ENCODE measurements around the gene LZTR1.

The LZTR1 gene

GRCh38 chr22:20996598-20997535 is 14.8 kb downstream of the LZTR1 start:
- Mint-ChIP-seq H3K27me3 (ENCODE audit: low read depth, poor library complexity) (peaks cover 5% of the 10 kb centered on the region), H3K9me3 (no peaks in the 10 kb centered on the region), H3K27ac (no peak overlapping the region), H3K4me3 (no peak overlapping the region), H3K36me3 (ENCODE audit: low read depth) (no peaks in the 10 kb centered on the region), H3K4me1 (peaks cover 18% of the 10 kb centered on the region)
- no peak for DNase-seq
- TF ChIP-seq CTCF (IDR thresholded peaks at IDR 0.05), result no peak

GRCh38 chr22:20997536-20998257 is 15.6 kb downstream of the LZTR1 start:
- H3K4me3 Mint-ChIP-seq, result no peak overlapping the region
- peaks cover 20% of the 10 kb centered on the region for H3K4me1 Mint-ChIP-seq
- TF ChIP-seq CTCF (IDR thresholded peaks at IDR 0.05), result no peak
- H3K27me3 Mint-ChIP-seq (ENCODE audit: low read depth, poor library complexity), result peaks cover 5% of the 10 kb centered on the region
- peak overlapping the region; percentile 82 for H3K27ac Mint-ChIP-seq
- DNase-seq, result no peak
- no peaks in the 10 kb centered on the region for H3K36me3 Mint-ChIP-seq (ENCODE audit: low read depth)
- H3K9me3 Mint-ChIP-seq, result no peaks in the 10 kb centered on the region

GRCh38 chr22:20998411-20999336 is 16.6 kb downstream of the LZTR1 start:
- DNase-seq, result no peak
- Mint-ChIP-seq H3K27ac (peak overlapping the region; percentile 82), H3K36me3 (ENCODE audit: low read depth) (no peaks in the 10 kb centered on the region), H3K4me1 (peaks cover 30% of the 10 kb centered on the region), H3K9me3 (no peaks in the 10 kb centered on the region), H3K4me3 (no peak overlapping the region), H3K27me3 (ENCODE audit: low read depth, poor library complexity) (peaks cover 5% of the 10 kb centered on the region)
- TF ChIP-seq CTCF (IDR thresholded peaks at IDR 0.05), result no peak

- Mint-ChIP-seq H3K27me3 (ENCODE audit: low read depth, poor library complexity) (peaks cover 5% of the 10 kb centered on the region), H3K4me3 (peak overlapping the region; percentile 65), H3K4me1 (peaks cover 35% of the 10 kb centered on the region), H3K36me3 (ENCODE audit: low read depth) (peaks cover 3% of the 10 kb centered on the region), H3K27ac (no peak overlapping the region), H3K9me3 (no peaks in the 10 kb centered on the region)
- DNase-seq, result no peak
- no peak for TF ChIP-seq CTCF (IDR thresholded peaks at IDR 0.05)
Observed at GRCh38 chr22:20999350-21000206, 17.5 kb downstream of the LZTR1 start.

Measured in nephron progenitor cell (in vitro differentiated cells).